8988T (cell line): ENCODE measurements around the gene BRDT.

Source experiments
- DNase-seq: peaks from one replicate; pipeline ENCODE4 v3.0.0; 2011

BRDT gene

GRCh38 chr1:91949356-91949699 is at the start of gene BRDT:
Gene BRDT (plus strand): TSS chr1:91949401. CDS start chr1:91962755, 13,354 bp downstream.
- DNase-seq, result no peak

- DNase-seq, result no peak
Measured at GRCh38 chr1:91900562-91900961, 48.6 kb upstream of the BRDT start.

- DNase-seq, result no peak
Measured at GRCh38 chr1:91901231-91901630, 48.0 kb upstream of the BRDT start.

GRCh38 chr1:91912266-91912665 is 36.9 kb upstream of the BRDT start:
- DNase-seq, result no peak

GRCh38 chr1:91913018-91913417 is 36.2 kb upstream of the BRDT start:
- DNase-seq, result no peak

- DNase-seq, result no peak
Measured at GRCh38 chr1:91916046-91916445, 33.2 kb upstream of the BRDT start.

GRCh38 chr1:91916811-91917460 is 32.3 kb upstream of the BRDT start:
- no peak for DNase-seq

GRCh38 chr1:91919962-91920361 is 29.2 kb upstream of the BRDT start:
- no peak for DNase-seq

GRCh38 chr1:91924146-91924545 is 25.1 kb upstream of the BRDT start:
- DNase-seq, result no peak

- DNase-seq, result no peak
Measured at GRCh38 chr1:91925644-91926435, 23.4 kb upstream of the BRDT start.

- DNase-seq, result no peak
Measured at GRCh38 chr1:91928026-91928425, 21.2 kb upstream of the BRDT start.

GRCh38 chr1:91929250-91929649 is 20.0 kb upstream of the BRDT start:
- no peak for DNase-seq

GRCh38 chr1:91937613-91938012 is 11.6 kb upstream of the BRDT start:
- DNase-seq, result no peak

GRCh38 chr1:91940496-91940895 is 8.7 kb upstream of the BRDT start:
- no peak for DNase-seq

GRCh38 chr1:91944087-91944486 is 5.1 kb upstream of the BRDT start:
- DNase-seq, result no peak

- no peak for DNase-seq
Measured at GRCh38 chr1:91948097-91948496, 1.1 kb upstream of the BRDT start.

- DNase-seq, result no peak
Measured at GRCh38 chr1:91948501-91949355, 473 bp upstream of the BRDT start.

GRCh38 chr1:91952187-91952586 is 3.0 kb downstream of the BRDT start:
- DNase-seq, result no peak

GRCh38 chr1:91958926-91959325 is 9.7 kb downstream of the BRDT start:
- DNase-seq, result no peak

GRCh38 chr1:91968334-91968733 is 19.1 kb downstream of the BRDT start:
- no peak for DNase-seq

- DNase-seq, result no peak
Measured at GRCh38 chr1:91979383-91979782, 30.2 kb downstream of the BRDT start.

- no peak for DNase-seq
Measured at GRCh38 chr1:91980663-91981062, 31.5 kb downstream of the BRDT start.

GRCh38 chr1:91981996-91982609 is 32.9 kb downstream of the BRDT start:
- no peak for DNase-seq
